IPS DF 4.7 (cell line): ENCODE results near the gene GFOD2.

Experiments
- DNase-seq: peaks from one replicate; pipeline ENCODE4 v3.0.0-alpha.2; 2013; ENCODE audit warnings: low spot score; ENCODE audit errors: extremely low read depth

Gene GFOD2

GRCh38 chr16:67673712-67674580 is 45.2 kb downstream of the GFOD2 start:
- no peak for DNase-seq

- DNase-seq = no peak
Observed at GRCh38 chr16:67672739-67673662, 46.1 kb downstream of the GFOD2 start.

DNA sequence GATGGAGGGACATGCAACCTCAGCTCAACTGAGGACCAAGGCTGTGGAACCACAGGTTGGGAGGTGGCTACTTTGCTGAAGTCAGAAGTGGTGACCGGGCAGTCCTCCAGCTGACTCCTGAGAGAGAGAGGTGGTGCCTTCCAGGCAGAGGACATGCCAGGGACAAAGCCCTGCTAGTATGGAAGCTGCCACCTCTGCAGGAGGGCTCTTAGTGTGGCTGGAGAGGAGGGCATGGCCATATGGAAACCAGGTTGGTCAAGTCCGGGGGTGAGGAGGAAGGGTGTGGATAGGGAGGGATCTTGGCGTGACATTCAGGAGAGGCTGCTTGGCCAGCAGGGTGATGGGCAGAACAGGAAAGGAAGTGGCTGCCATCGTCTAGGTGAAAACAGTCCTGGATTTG is 46.8 kb downstream of the GFOD2 start:
- no peak for DNase-seq

DNA sequence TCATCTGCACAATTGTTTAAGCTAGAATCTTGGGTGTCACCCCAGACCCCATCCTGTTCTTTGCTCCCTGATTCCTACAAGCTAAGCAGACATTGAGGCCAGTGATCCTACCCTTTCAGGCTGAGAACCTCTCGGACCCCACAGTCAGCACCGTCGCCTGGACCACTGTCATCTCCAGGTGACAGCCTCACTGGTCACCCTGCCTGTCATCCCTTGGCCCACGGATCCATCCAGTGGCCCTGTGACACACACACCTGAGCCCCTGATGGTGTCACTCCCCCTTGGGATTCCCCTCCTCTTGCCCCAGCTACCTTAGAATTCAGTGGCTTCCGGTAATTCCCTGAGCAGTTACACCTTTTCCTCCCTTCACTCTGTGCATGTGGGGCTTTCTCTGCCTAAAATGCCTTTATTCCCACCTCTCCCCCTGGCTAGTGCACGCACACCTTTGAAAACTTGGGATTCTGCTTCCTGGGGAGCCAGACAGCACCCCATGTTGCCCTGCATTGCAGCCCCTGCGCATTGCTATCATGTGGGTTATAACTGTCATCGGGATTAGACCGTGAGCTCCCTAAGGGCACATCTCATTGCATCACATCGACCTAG is 49.5 kb downstream of the GFOD2 start:
- DNase-seq = no peak

DNA sequence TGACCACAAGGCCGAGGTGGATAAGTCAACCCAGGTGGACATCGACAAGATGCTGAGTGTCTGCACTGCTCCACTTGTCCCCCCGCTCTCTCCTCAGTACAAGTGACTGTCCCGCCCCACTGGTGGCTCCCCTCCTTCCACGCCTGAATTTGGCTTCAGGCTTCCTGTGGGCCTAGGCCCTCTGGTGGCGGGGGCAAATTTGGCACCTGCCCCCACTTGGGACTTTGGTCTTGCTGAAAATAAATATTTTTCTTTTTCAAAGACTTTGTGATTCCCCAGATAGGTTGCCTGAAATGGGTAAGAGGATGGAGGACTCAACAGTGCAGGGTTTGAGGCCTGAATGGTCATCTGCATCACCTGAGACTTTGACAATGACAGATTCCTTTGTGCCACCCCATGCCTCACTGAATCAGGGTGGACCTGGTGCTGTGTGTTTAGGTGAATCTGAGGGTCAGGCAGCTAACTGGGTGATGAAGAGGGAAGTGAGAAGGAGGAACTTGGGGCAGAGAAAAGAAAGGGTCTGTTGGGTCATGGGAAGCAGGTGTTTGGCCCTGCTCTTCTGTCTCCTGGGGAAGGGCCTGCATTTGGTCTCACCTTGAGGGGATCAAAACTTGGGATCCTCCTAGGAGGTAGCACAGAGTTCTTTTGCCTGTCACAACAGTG is 50.5 kb downstream of the GFOD2 start:
- no peak for DNase-seq

GRCh38 chr16:67667817-67668494 is 51.2 kb downstream of the GFOD2 start:
- no peak for DNase-seq

GRCh38 chr16:67667453-67667816 is 51.7 kb downstream of the GFOD2 start:
- DNase-seq = no peak

DNA sequence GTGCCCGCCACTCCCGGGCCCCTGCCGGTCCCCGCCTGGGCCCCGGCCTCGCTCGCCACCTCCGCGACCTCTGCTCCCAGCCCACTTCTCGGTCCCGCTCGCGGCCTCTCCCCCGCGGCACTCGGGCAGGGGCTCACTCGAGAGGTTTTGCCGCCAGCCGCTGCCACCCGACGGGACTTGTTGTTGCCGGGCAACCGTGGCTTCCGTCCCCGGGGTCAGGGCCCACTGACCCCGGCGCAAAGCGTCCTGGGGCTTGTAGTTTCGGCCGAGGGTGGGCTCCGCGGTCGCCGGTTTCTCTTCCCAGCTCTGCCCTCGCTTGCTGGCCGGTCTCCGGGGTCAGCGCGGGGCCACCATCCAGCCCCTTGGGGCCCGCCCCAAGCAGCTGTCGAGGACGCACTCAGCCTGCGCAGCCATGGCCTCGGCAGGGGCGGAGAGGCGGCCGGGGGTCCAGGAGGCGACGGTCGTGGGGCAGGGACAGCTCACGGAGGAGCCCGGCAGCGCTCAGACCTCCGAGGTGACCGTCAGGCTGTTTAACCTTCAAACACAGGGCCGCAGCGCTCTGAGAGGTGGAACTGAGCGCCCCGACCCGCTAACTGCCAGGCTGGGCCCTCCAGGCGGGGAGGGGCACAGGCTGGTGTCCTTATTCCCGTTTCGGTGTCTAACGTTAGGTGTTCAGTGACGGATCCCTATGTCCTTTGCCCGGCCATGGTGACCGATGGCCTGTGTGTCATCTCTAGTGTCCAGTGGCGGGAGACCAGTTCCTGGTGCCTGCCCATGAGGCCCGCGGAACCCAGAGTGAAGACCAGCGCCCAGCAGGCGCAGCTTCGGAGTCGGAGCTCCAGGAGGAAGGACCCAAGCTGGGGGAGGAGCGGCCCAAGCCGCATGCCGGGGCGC is 52.3 kb downstream of the GFOD2 start, which contains the start of the genes C16orf86 and ENKD1:
C16orf86 (plus strand) TSS at position 256 of the 894 bp plus-strand sequence; CDS start at position 413, 157 bp downstream.
ENKD1 (minus strand) TSS at position 192 of the 894 bp plus-strand sequence. CDS start 308 bp downstream, outside the sequence.
- no peak for DNase-seq

- DNase-seq = no peak
Observed at GRCh38 chr16:67666032-67666551, 53.0 kb downstream of the GFOD2 start.

DNA sequence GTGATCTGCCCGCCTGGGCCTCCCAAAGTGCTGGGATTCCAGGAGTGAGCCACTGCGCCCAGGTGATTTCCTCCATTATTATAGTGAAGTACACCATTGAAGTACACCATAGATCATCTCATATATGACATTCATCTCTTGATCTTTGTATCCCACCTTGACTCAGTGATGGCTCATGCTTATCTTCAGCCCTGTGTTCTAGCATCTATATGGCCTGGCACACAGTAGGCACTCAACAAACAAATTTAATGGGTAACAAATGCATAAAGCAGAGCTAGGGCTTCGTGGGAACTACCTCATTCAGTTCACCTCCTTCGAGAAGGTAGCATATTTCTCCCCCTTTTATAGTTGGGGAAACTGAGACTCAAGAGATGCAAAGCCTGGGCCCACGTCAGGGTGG is 53.5 kb downstream of the GFOD2 start:
- no peak for DNase-seq

- DNase-seq = no peak
Observed at GRCh38 chr16:67664871-67665270, 54.2 kb downstream of the GFOD2 start.

DNA sequence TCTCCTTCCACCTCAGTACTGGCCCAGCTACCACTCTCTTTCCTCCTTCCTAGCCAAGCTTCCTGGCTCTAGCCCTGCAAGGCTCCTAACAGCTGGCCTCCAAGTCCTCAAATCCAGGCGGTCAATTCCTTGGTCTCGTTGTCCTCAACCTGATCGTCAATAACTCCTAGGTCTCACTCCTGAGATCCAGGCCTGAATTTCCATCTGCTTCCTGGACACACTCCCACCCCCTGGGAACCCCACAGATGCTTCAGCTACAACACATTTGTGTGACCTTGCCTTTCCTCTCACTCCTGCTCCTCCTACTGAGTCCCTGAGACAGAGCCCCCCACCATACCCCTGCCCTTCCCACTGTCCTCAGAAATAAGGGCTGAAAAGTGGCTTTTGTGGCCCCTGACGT is 54.9 kb downstream of the GFOD2 start:
- no peak for DNase-seq

DNA sequence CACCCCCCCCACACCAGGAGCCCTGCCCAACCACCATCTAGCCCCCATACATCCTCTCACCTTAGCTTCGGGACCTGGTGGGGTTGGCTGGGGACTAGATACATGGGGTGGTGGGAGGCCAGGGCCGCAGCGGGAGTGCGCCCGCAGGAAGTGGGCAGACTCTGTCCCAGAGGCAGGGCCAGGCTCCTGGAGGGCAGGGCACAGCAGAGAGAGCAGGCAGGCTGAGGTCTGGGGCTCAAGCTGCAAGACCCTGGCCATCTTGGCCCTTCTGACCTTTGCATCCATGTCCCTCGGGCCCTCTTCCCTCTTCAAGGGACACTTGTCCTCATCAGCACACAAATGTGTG is 55.3 kb downstream of the GFOD2 start:
- DNase-seq = no peak

GRCh38 chr16:67663151-67663876 is 55.8 kb downstream of the GFOD2 start:
- DNase-seq = no peak

DNA sequence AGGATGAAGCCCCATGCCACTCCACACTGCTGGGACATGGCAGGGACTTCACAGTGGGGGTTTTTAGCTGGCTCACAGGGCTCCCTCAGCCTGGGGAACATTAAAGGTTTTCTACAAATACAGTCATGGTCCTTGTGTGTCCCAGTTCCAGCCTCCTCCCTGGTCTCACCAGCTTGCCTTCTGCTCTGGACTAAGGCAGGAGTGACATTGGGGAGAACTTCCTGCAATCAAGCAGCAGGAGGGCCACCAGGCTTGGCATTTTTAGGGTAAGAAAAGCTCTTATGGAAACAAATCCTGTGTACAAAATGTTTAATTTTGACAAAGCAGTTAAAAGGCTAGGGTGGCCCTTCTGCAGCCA is 56.5 kb downstream of the GFOD2 start:
- no peak for DNase-seq

DNA sequence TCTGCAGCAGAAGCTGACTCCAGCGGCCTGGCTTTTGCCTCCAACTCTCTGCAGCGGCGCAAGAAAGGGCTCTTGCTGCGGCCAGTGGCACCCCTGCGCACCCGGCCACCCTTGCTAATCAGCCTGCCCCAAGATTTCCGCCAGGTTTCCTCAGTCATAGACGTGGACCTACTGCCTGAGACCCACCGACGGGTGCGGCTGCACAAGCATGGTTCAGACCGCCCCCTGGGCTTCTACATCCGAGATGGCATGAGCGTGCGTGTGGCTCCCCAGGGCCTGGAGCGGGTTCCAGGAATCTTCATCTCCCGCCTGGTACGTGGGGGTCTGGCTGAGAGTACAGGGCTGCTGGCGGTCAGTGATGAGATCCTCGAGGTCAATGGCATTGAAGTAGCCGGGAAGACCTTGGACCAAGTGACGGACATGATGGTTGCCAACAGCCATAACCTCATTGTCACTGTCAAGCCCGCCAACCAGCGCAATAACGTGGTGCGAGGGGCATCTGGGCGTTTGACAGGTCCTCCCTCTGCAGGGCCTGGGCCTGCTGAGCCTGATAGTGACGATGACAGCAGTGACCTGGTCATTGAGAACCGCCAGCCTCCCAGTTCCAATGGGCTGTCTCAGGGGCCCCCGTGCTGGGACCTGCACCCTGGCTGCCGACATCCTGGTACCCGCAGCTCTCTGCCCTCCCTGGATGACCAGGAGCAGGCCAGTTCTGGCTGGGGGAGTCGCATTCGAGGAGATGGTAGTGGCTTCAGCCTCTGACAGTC is 57.0 kb downstream of the GFOD2 start:
- no peak for DNase-seq

DNA sequence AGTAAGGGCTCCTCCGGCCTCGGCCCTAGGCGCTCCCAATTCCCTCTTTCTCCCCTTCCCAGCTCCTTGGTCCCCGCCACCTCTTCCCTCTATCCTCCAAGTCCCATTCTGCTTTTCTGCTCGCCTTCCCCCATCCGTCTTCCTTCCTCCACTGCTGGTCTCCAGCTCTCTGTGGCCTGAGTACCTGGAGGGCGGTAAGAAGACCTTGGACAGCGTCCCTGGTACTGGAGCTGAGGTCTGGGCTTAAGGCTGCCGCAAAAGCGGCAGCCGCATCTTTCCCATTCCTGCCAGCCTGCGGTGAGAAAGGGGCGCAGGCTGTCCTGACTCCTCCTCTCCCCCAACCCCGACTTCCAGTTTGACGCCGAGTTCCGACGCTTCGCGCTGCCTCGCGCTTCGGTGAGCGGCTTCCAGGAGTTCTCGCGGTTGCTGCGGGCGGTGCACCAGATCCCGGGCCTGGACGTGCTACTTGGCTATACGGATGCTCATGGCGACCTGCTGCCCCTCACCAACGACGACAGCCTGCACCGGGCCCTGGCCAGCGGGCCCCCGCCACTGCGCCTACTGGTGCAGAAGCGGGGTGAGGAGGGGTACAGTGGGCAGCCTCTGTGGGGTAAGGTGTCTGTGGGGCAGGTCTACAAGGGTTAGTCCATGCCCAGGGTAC is 57.9 kb downstream of the GFOD2 start:
- DNase-seq = no peak
